GM21528 (cell line): ENCODE results near the gene TUBB8B.
"Not testable (repeated sequence)": the region's sequence is repeated elsewhere in the genome, so short reads cannot be mapped to it uniquely, and the experiment has no call there.

Source experiments
- ATAC-seq: cut with Tn5 transposase; IDR thresholded peaks from one replicate; pipeline ENCODE4 v1.9.1; 2021; ENCODE audit warnings: mild to moderate bottlenecking, moderate library complexity; ENCODE audit not compliant: unreplicated experiment, low FRiP score

TUBB8B gene

GRCh38 chr18:49176-49665, at the start of gene TUBB8B:
TSS of gene TUBB8B (minus strand) at chr18:49615. CDS start at chr18:49557, 58 bp downstream.
- ATAC-seq = not testable (repeated sequence)

- ATAC-seq = peak; percentile 88
These were observed 48.0 kb upstream of the TUBB8B start for GRCh38 chr18:97252-97914.

- not testable (repeated sequence) for ATAC-seq
These were observed 47.3 kb upstream of the TUBB8B start for GRCh38 chr18:96767-97131.

- not testable (repeated sequence) for ATAC-seq
These were observed 46.8 kb upstream of the TUBB8B start for GRCh38 chr18:96101-96766.

GRCh38 chr18:95580-95979, 46.2 kb upstream of the TUBB8B start:
- ATAC-seq = not testable (repeated sequence)

- ATAC-seq = not testable (repeated sequence)
These were observed 44.5 kb upstream of the TUBB8B start for GRCh38 chr18:93897-94408.

- not testable (repeated sequence) for ATAC-seq
These were observed 42.1 kb upstream of the TUBB8B start for GRCh38 chr18:91561-91960.

- ATAC-seq = not testable (repeated sequence)
These were observed 41.2 kb upstream of the TUBB8B start for GRCh38 chr18:90396-91193.

- ATAC-seq = not testable (repeated sequence)
These were observed 39.7 kb upstream of the TUBB8B start for GRCh38 chr18:89124-89523.

- ATAC-seq = not testable (repeated sequence)
These were observed 35.4 kb upstream of the TUBB8B start for GRCh38 chr18:84801-85200.

GRCh38 chr18:82626-83209, 33.3 kb upstream of the TUBB8B start:
- ATAC-seq = not testable (repeated sequence)

- not testable (repeated sequence) for ATAC-seq
These were observed 31.5 kb upstream of the TUBB8B start for GRCh38 chr18:80881-81280.

GRCh38 chr18:80202-80601, 30.8 kb upstream of the TUBB8B start:
- not testable (repeated sequence) for ATAC-seq

GRCh38 chr18:75525-76160, 26.2 kb upstream of the TUBB8B start:
- not testable (repeated sequence) for ATAC-seq

- ATAC-seq = not testable (repeated sequence)
These were observed 23.9 kb upstream of the TUBB8B start for GRCh38 chr18:73181-73777.

- ATAC-seq = not testable (repeated sequence)
These were observed 18.3 kb upstream of the TUBB8B start for GRCh38 chr18:67701-68100.

- ATAC-seq = not testable (repeated sequence)
These were observed 14.9 kb upstream of the TUBB8B start for GRCh38 chr18:64279-64678.

- ATAC-seq = not testable (repeated sequence)
These were observed 14.2 kb upstream of the TUBB8B start for GRCh38 chr18:63656-64055.

- not testable (repeated sequence) for ATAC-seq
These were observed 5.0 kb upstream of the TUBB8B start for GRCh38 chr18:54388-54787.
